Measurements from ENCODE around the gene SLCO2A1. TPM values are rescaled to one million over a fixed set of nuclear protein-coding genes. Genes with fewer than 3 reads are reported as not detected.

SLCO2A1 gene
- polyA plus RNA-seq, 4 donors, result 1.6 to 36.7 (median 4.9) TPM

GRCh38 chr3:134066651-134067530 lies 37.2 kb upstream of the SLCO2A1 start:
- Histone ChIP-seq H3K4me3 (ENCODE audit: low read depth in 1 of 3, low read length in 3 of 3) (no peak overlapping the region), H3K27ac (ENCODE audit: low read depth in 1 of 3, low read length in 2 of 3) (peak overlapping the region in 2 of 3 donors; percentile 52 to 60), H3K9me3 (ENCODE audit: control insufficient read depth in 2 of 2, insufficient read depth in 1 of 2, low read depth in 1 of 2, low read length in 1 of 2) (no peaks in the 10 kb centered on the region), H3K36me3 (ENCODE audit: control insufficient read depth in 3 of 3, insufficient read depth in 2 of 3, low read depth in 1 of 3, low read length in 3 of 3) (no peaks in the 10 kb centered on the region), H3K27me3 (ENCODE audit: control insufficient read depth in 3 of 3, insufficient read depth in 3 of 3, low read length in 3 of 3) (no peaks in the 10 kb centered on the region), H3K4me1 (ENCODE audit: control insufficient read depth in 3 of 3, insufficient read depth in 2 of 3, low read depth in 1 of 3, low read length in 2 of 3) (peaks cover 0 to 24% (median 0%) of the 10 kb centered on the region in 3 donors)
- WGBS, 3 donors, result 51 to 68% (median 63%) methylated on average over 8 of the region's 8 CpGs
- DNase-seq, result peak; percentile 50 to 56
- FAIRE-seq, result no peak

- Histone ChIP-seq H3K27ac (ENCODE audit: low read depth in 1 of 3, low read length in 2 of 3) (peak overlapping the region in 2 of 3 donors; percentile 52 to 60), H3K36me3 (ENCODE audit: control insufficient read depth in 3 of 3, insufficient read depth in 2 of 3, low read depth in 1 of 3, low read length in 3 of 3) (no peaks in the 10 kb centered on the region), H3K9me3 (ENCODE audit: control insufficient read depth in 2 of 2, insufficient read depth in 1 of 2, low read depth in 1 of 2, low read length in 1 of 2) (no peaks in the 10 kb centered on the region), H3K4me3 (ENCODE audit: low read depth in 1 of 3, low read length in 3 of 3) (no peak overlapping the region), H3K4me1 (ENCODE audit: control insufficient read depth in 3 of 3, insufficient read depth in 2 of 3, low read depth in 1 of 3, low read length in 2 of 3) (peaks cover 0 to 27% (median 0%) of the 10 kb centered on the region in 3 donors), H3K27me3 (ENCODE audit: control insufficient read depth in 3 of 3, insufficient read depth in 3 of 3, low read length in 3 of 3) (no peaks in the 10 kb centered on the region)
- DNase-seq (no peak), FAIRE-seq (no peak)
- WGBS, 3 donors, result 84 to 92% (median 85%) methylated on average over 7 of the region's 7 CpGs
Observed at GRCh38 chr3:134066158-134066541, 36.4 kb upstream of the SLCO2A1 start.

- no peaks in the 10 kb centered on the region for H3K9me3 ChIP-seq (ENCODE audit: control insufficient read depth in 2 of 2, insufficient read depth in 1 of 2, low read depth in 1 of 2, low read length in 1 of 2)
- peaks cover 0 to 33% (median under 1%) of the 10 kb centered on the region in 3 donors for H3K4me1 ChIP-seq (ENCODE audit: control insufficient read depth in 3 of 3, insufficient read depth in 2 of 3, low read depth in 1 of 3, low read length in 2 of 3)
- DNase-seq (no peak), FAIRE-seq (no peak)
- H3K4me3 ChIP-seq (ENCODE audit: low read depth in 1 of 3, low read length in 3 of 3), result no peak overlapping the region
- H3K36me3 ChIP-seq (ENCODE audit: control insufficient read depth in 3 of 3, insufficient read depth in 2 of 3, low read depth in 1 of 3, low read length in 3 of 3), result no peaks in the 10 kb centered on the region
- no peaks in the 10 kb centered on the region for H3K27me3 ChIP-seq (ENCODE audit: control insufficient read depth in 3 of 3, insufficient read depth in 3 of 3, low read length in 3 of 3)
- WGBS, 3 donors, result 65 to 79% (median 76%) methylated on average over 9 of the region's 9 CpGs
- H3K27ac ChIP-seq (ENCODE audit: low read depth in 1 of 3, low read length in 2 of 3), result no peak overlapping the region
Observed at GRCh38 chr3:134065252-134066157, 35.8 kb upstream of the SLCO2A1 start.

GRCh38 chr3:134064081-134064480 lies 34.4 kb upstream of the SLCO2A1 start:
- no peak for FAIRE-seq
- H3K27me3 ChIP-seq (ENCODE audit: control insufficient read depth in 3 of 3, insufficient read depth in 3 of 3, low read length in 3 of 3), result peaks cover 0 to 2% (median 0%) of the 10 kb centered on the region in 3 donors
- 78 to 85% (median 81%) methylated on average over 2 of the region's 2 CpGs for whole genome bisulfite sequencing, 3 donors
- no peak overlapping the region for H3K27ac ChIP-seq (ENCODE audit: low read depth in 1 of 3, low read length in 2 of 3)
- no peaks in the 10 kb centered on the region for H3K36me3 ChIP-seq (ENCODE audit: control insufficient read depth in 3 of 3, insufficient read depth in 2 of 3, low read depth in 1 of 3, low read length in 3 of 3)
- H3K4me3 ChIP-seq (ENCODE audit: low read depth in 1 of 3, low read length in 3 of 3), result no peak overlapping the region
- peaks cover 0 to 47% (median 3%) of the 10 kb centered on the region in 3 donors for H3K4me1 ChIP-seq (ENCODE audit: control insufficient read depth in 3 of 3, insufficient read depth in 2 of 3, low read depth in 1 of 3, low read length in 2 of 3)
- DNase-seq, result no peak
- no peaks in the 10 kb centered on the region for H3K9me3 ChIP-seq (ENCODE audit: control insufficient read depth in 2 of 2, insufficient read depth in 1 of 2, low read depth in 1 of 2, low read length in 1 of 2)

- no peaks in the 10 kb centered on the region for H3K9me3 ChIP-seq (ENCODE audit: control insufficient read depth in 2 of 2, insufficient read depth in 1 of 2, low read depth in 1 of 2, low read length in 1 of 2)
- H3K36me3 ChIP-seq (ENCODE audit: control insufficient read depth in 3 of 3, insufficient read depth in 2 of 3, low read depth in 1 of 3, low read length in 3 of 3), result no peaks in the 10 kb centered on the region
- H3K27ac ChIP-seq (ENCODE audit: low read depth in 1 of 3, low read length in 2 of 3), result no peak overlapping the region
- no peak for DNase-seq
- WGBS, 3 donors, result 78 to 91% (median 79%) methylated on average over 7 of the region's 7 CpGs
- H3K27me3 ChIP-seq (ENCODE audit: control insufficient read depth in 3 of 3, insufficient read depth in 3 of 3, low read length in 3 of 3), result peaks cover 0 to 2% (median 0%) of the 10 kb centered on the region in 3 donors
- no peak overlapping the region for H3K4me3 ChIP-seq (ENCODE audit: low read depth in 1 of 3, low read length in 3 of 3)
- no peak for FAIRE-seq
- H3K4me1 ChIP-seq (ENCODE audit: control insufficient read depth in 3 of 3, insufficient read depth in 2 of 3, low read depth in 1 of 3, low read length in 2 of 3), result peaks cover 7 to 56% (median 8%) of the 10 kb centered on the region in 3 donors
Observed at GRCh38 chr3:134061401-134061800, 31.7 kb upstream of the SLCO2A1 start.

GRCh38 chr3:134060561-134061385 lies 31.0 kb upstream of the SLCO2A1 start:
- H3K27me3 ChIP-seq (ENCODE audit: control insufficient read depth in 3 of 3, insufficient read depth in 3 of 3, low read length in 3 of 3), result peaks cover 0 to 2% (median 0%) of the 10 kb centered on the region in 3 donors
- no peaks in the 10 kb centered on the region for H3K36me3 ChIP-seq (ENCODE audit: control insufficient read depth in 3 of 3, insufficient read depth in 2 of 3, low read depth in 1 of 3, low read length in 3 of 3)
- H3K4me1 ChIP-seq (ENCODE audit: control insufficient read depth in 3 of 3, insufficient read depth in 2 of 3, low read depth in 1 of 3, low read length in 2 of 3), result peaks cover 7 to 52% (median 9%) of the 10 kb centered on the region in 3 donors
- no peaks in the 10 kb centered on the region for H3K9me3 ChIP-seq (ENCODE audit: control insufficient read depth in 2 of 2, insufficient read depth in 1 of 2, low read depth in 1 of 2, low read length in 1 of 2)
- no peak overlapping the region for H3K27ac ChIP-seq (ENCODE audit: low read depth in 1 of 3, low read length in 2 of 3)
- WGBS, 3 donors, result 48 to 60% (median 59%) methylated on average over 10 of the region's 10 CpGs
- no peak for DNase-seq
- no peak overlapping the region for H3K4me3 ChIP-seq (ENCODE audit: low read depth in 1 of 3, low read length in 3 of 3)
- no peak for FAIRE-seq

- peaks cover 0 to 2% (median 0%) of the 10 kb centered on the region in 3 donors for H3K27me3 ChIP-seq (ENCODE audit: control insufficient read depth in 3 of 3, insufficient read depth in 3 of 3, low read length in 3 of 3)
- H3K4me3 ChIP-seq (ENCODE audit: low read depth in 1 of 3, low read length in 3 of 3), result no peak overlapping the region
- 22 to 53% (median 40%) methylated on average over 9 of the region's 9 CpGs for WGBS, 3 donors
- DNase-seq, result peak; percentile 68 to 89
- peaks cover 7 to 50% (median 12%) of the 10 kb centered on the region in 3 donors for H3K4me1 ChIP-seq (ENCODE audit: control insufficient read depth in 3 of 3, insufficient read depth in 2 of 3, low read depth in 1 of 3, low read length in 2 of 3)
- no peak for FAIRE-seq
- no peaks in the 10 kb centered on the region for H3K9me3 ChIP-seq (ENCODE audit: control insufficient read depth in 2 of 2, insufficient read depth in 1 of 2, low read depth in 1 of 2, low read length in 1 of 2)
- H3K27ac ChIP-seq (ENCODE audit: low read depth in 1 of 3, low read length in 2 of 3), result peak overlapping the region in 2 of 3 donors; percentile 14 to 20
- H3K36me3 ChIP-seq (ENCODE audit: control insufficient read depth in 3 of 3, insufficient read depth in 2 of 3, low read depth in 1 of 3, low read length in 3 of 3), result no peaks in the 10 kb centered on the region
Observed at GRCh38 chr3:134059671-134060560, 30.2 kb upstream of the SLCO2A1 start.
